Right lobe of liver (tissue), 6 donors: ENCODE measurements around the gene FOXRED2. TPM values are rescaled to one million over a fixed set of nuclear protein-coding genes. Genes with fewer than 3 reads are reported as not detected.
A peak's percentile ranks its signal among the peaks of the same experiment; 100 is the strongest.
"Not testable (repeated sequence)": the region's sequence is repeated elsewhere in the genome, so short reads cannot be mapped to it uniquely, and the experiment has no call there.

Source experiments
- ATAC-seq, 4 donors: fragments of 200-7000 bp; cut with Tn5 transposase; one replicate each; pipeline ENCODE4 v1.9.1; 2020; ENCODE audit warnings: mild to moderate bottlenecking in 4 of 4, moderate library complexity in 4 of 4
- DNase-seq, 3 donors: peaks; one replicate each; pipeline ENCODE4 v3.0.0-alpha.2; 2020
- H3K27ac ChIP-seq, 3 donors: fragments of 200-600 bp; one replicate each; pipeline ENCODE4 v1.8.0; 2022
- H3K27me3 ChIP-seq, 2 donors: fragments of 200-600 bp; one replicate each; pipeline ENCODE4 v1.8.0; 2022
- H3K36me3 ChIP-seq, 4 donors: fragments of 200-600 bp; sonication (generic) in 1 of 4; one replicate each; pipeline versions ENCODE4 v1.5.1 to v1.8.0; 2017 to 2022; ENCODE audit warnings: control low read depth in 1 of 4
- H3K4me1 ChIP-seq, 4 donors: fragments of 200-600 bp; sonication (generic) in 1 of 4; one replicate each; pipeline versions ENCODE4 v1.5.1 to v1.8.0; 2017 to 2022; ENCODE audit warnings: control low read depth in 1 of 4
- H3K4me3 ChIP-seq, 3 donors: fragments of 200-600 bp; one replicate each; pipeline ENCODE4 v1.8.0; 2022
- H3K9me3 ChIP-seq, 4 donors: fragments of 200-600 bp; sonication (generic) in 1 of 4; one replicate each; pipeline versions ENCODE4 v1.5.1 to v1.8.0; 2017 to 2022; ENCODE audit warnings: control low read depth in 1 of 4
- POLR2A ChIP-seq: fragments of 450-650 bp; IDR thresholded peaks from one replicate; pipeline ENCODE4 v1.6.1; 2017; ENCODE audit warnings: antibody characterized with exemption, mild to moderate bottlenecking
- WGBS: methylation state at CpG from one replicate; pipeline ENCODE4 v1.1.6; 2018; ENCODE audit warnings: low coverage, low lambda C conversion rate; ENCODE audit not compliant: insufficient coverage; ENCODE audit errors: missing lambda C conversion rate; 5-methylcytosine and 5-hydroxymethylcytosine counted together
- intact Hi-C, 2 donors: fragments of 100-400 bp; cut with DNase I; formaldehyde crosslinking; loops; one replicate each; pipeline versions ENCODE4 v1.11.2 to v1.14.1; 2022
- total RNA-seq, 6 experiments: library from RNA; depleted of rRNA in 2 of 6; stranded (reverse); fragments of >200 nt in 2 of 6; fragmentation: NEBNext Ultra II Directional in 3 of 6; extraction: Animal tissue kit (Norgen Biotek cat#: 25700) in 3 of 6; gene quantifications; one replicate each; pipeline versions ENCODE4 v1.1.0 to v1.2.4, GENCODE V29; 2016 to 2023
- TF ChIP-seq, protein P1 (sequence below), 4 donors: fragments of 200-600 bp in 3 of 4; fragments of 450-650 bp in 1 of 4; IDR thresholded peaks; one replicate each; pipeline versions ENCODE4 v1.5.1 to v1.8.0; 2016 to 2022; ENCODE audit warnings: antibody characterized with exemption in 4 of 4, mild to moderate bottlenecking in 2 of 4
- donor health status: DM: no; HTN: yes; CAD: no.
- donor health status: DM: no; HTN: no; CAD: no.
- donor health status: DM: no; HTN: no; CAD: no.
- donor health status: DM: no; HTN: yes; CAD: no.
- donor health status: DM: no; HTN: yes; CAD: no.

Gene FOXRED2
- total RNA-seq, 6 experiments from 2014 or later = 9.6 to 14.0 (median 11.8) TPM

DNA sequence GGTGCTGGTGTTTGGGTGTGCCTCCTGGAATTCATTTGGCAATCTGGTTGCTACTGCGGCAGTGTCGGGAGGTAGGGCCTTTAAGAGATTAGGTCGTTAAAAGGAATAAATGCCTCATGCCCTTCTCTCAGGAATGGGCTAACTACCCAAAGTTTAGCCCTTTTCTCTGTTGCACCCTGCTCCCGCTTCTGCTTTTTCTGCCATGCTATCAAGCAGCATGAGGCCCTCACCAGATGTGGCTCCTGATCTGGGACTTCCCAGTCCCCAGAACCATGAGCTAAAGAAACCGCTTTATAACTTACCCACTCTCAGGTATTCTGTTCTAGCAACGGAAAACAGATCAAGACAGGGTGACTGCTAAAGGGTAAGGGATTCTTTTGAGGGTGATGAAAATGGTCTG lies 15.8 kb upstream of the FOXRED2 start:
- Histone ChIP-seq H3K36me3 (peaks cover 14 to 95% (median 58%) of the 10 kb centered on the region in 4 donors), H3K27me3 (no peaks in the 10 kb centered on the region), H3K27ac (no peak overlapping the region), H3K9me3 (no peaks in the 10 kb centered on the region), H3K4me1 (no peaks in the 10 kb centered on the region), H3K4me3 (no peak overlapping the region)
- DNase-seq (no peak), ATAC-seq (no peak)
- TF ChIP-seq, protein P1, sequence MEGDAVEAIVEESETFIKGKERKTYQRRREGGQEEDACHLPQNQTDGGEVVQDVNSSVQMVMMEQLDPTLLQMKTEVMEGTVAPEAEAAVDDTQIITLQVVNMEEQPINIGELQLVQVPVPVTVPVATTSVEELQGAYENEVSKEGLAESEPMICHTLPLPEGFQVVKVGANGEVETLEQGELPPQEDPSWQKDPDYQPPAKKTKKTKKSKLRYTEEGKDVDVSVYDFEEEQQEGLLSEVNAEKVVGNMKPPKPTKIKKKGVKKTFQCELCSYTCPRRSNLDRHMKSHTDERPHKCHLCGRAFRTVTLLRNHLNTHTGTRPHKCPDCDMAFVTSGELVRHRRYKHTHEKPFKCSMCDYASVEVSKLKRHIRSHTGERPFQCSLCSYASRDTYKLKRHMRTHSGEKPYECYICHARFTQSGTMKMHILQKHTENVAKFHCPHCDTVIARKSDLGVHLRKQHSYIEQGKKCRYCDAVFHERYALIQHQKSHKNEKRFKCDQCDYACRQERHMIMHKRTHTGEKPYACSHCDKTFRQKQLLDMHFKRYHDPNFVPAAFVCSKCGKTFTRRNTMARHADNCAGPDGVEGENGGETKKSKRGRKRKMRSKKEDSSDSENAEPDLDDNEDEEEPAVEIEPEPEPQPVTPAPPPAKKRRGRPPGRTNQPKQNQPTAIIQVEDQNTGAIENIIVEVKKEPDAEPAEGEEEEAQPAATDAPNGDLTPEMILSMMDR (IDR thresholded peaks at IDR 0.05) = no peak
- TF ChIP-seq POLR2A = no peak
- 83% methylated on average over 4 of the region's 6 CpGs for WGBS
- intact Hi-C loops = no loop called here

DNA sequence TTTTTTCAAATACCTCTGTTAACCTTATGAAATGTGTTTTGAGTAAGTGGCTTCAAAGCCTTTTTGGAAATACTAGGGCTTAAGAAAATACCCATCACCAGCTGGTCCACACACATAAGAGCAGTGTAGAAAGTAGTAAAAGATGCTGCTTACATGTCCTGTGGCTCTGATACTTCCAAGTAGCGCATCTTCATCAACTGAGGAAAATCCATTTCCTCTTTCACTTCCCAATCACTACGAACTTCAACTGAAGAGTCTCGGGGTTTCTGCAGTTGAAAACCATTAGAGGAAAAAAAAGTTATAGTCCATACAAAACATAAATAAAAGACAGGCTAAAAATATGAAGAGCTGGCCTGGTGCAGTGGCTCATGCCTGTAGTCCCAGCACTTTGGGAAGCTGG lies 13.6 kb upstream of the FOXRED2 start:
- Histone ChIP-seq H3K27ac (no peak overlapping the region), H3K4me1 (no peaks in the 10 kb centered on the region), H3K36me3 (peaks cover 12 to 100% (median 69%) of the 10 kb centered on the region in 4 donors), H3K4me3 (no peak overlapping the region), H3K27me3 (no peaks in the 10 kb centered on the region), H3K9me3 (no peaks in the 10 kb centered on the region)
- ATAC-seq = peak in 1 of 4 donors; percentile 52
- DNase-seq = no peak
- WGBS = 62% methylated on average over 3 of the region's 3 CpGs
- TF ChIP-seq, protein P1 (IDR thresholded peaks at IDR 0.05) = no peak
- no peak for TF ChIP-seq POLR2A
- intact Hi-C loops = no loop called here

DNA sequence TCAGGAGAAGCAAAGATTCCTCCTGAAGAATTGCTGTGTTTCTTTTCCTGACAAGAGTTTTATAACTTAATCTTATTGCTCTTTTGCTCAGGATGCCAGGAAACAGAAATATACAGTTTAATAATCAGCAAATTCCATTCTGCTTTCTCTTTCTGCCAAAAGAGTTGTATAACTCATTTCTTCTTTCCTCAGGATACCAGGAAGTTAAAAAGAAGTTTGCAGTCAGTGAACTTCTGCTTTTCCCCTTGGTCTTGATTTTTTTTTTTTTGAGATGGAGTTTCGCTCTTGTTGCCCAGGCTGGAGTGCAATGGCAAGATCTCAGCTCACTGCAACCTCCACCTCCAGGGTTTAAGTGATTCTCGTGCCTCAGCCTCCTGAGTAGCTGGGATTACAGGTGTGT lies 13.1 kb upstream of the FOXRED2 start:
- H3K4me3 ChIP-seq, H3K27ac ChIP-seq, H3K27me3 ChIP-seq, H3K4me1 ChIP-seq, intact Hi-C loops, H3K9me3 ChIP-seq, DNase-seq: not testable (repeated sequence)
- ATAC-seq = peak in 1 of 4 donors; percentile 38
- WGBS = 80% methylated on average over 1 of the region's 2 CpGs
- H3K36me3 ChIP-seq = peaks cover 10 to 100% (median 68%) of the 10 kb centered on the region in 4 donors

DNA sequence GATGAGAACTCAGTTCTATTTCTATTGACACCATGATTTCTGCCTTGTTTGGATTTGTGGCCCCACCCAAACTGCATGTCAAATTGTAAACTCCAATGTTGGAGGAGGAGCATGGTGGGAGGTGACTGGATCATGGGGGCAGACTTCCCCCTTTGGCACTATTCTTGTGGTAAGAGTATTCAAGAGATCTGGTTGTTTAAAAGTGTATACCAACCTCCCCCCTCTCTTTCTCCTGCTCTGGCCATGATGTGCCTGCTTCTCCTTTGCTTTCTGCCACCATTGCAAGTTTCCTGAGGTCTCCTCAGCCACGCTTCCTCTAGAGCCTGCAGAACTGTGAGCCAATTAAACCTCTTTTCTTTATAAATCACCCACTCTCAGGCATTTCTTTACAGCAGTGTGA lies 7.9 kb upstream of the FOXRED2 start:
- no peaks in the 10 kb centered on the region for H3K4me1 ChIP-seq
- 57% methylated on average over 1 of the region's 1 CpG for WGBS
- intact Hi-C loops = no loop called here
- no peaks in the 10 kb centered on the region for H3K27me3 ChIP-seq
- H3K4me3 ChIP-seq = no peak overlapping the region
- peaks cover 17 to 95% (median 58%) of the 10 kb centered on the region in 4 donors for H3K36me3 ChIP-seq
- no peak overlapping the region for H3K27ac ChIP-seq
- TF ChIP-seq POLR2A = no peak
- TF ChIP-seq, protein P1 (IDR thresholded peaks at IDR 0.05) = no peak
- no peaks in the 10 kb centered on the region for H3K9me3 ChIP-seq
- no peak for DNase-seq
- ATAC-seq = peak in 1 of 4 donors; percentile 26

DNA sequence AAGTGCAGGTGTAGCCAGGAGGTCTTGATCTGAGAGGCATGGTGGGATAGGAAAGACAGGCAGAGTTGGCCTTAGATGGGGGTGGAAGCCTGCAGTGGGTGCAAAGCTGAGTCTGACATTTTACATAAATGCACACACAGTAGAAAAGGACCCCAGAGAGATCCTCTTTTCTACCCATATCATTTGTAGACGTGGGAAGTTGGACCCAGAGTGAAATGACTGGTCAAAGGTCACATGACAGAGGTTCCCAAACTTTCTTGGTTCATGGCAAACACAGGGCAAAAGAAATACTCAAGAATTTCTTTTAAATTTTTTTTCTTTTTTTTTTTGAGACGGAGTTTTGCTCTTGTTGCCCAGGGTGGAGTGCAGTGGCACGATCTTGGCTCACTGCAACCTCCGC lies 6.2 kb upstream of the FOXRED2 start:
- ATAC-seq = peak in 1 of 4 donors; percentile 19
- intact Hi-C loops = no loop called here
- DNase-seq = no peak
- H3K27me3 ChIP-seq = no peaks in the 10 kb centered on the region
- no peak overlapping the region for H3K27ac ChIP-seq
- peaks cover 11 to 77% (median 43%) of the 10 kb centered on the region in 4 donors for H3K36me3 ChIP-seq
- 70% methylated on average over 4 of the region's 4 CpGs for WGBS
- no peaks in the 10 kb centered on the region for H3K4me1 ChIP-seq
- H3K4me3 ChIP-seq = no peak overlapping the region
- H3K9me3 ChIP-seq = no peaks in the 10 kb centered on the region
- TF ChIP-seq, protein P1 (IDR thresholded peaks at IDR 0.05) = no peak
- no peak for TF ChIP-seq POLR2A
